Mesenteric fat pad (tissue), 1 donor: ENCODE results near the gene YJEFN3. TPM values are rescaled to one million over a fixed set of nuclear protein-coding genes. Genes with fewer than 3 reads are reported as not detected.

Experiments
- DNase-seq: peaks from one replicate; pipeline ENCODE4 v3.0.0-alpha.2; 2020; ENCODE audit warnings: low spot score
- total RNA-seq: library from RNA; stranded (reverse); fragmentation: NEBNext Ultra II Directional; extraction: Animal tissue kit (Norgen Biotek cat#: 25700); gene quantifications from one replicate; pipeline ENCODE4 v1.2.1, GENCODE V29; 2021
- donor health status: DM: yes; HTN: yes; CAD: no.

Gene YJEFN3
- total RNA-seq, 1 donor from 2014 or later, result 3.1 TPM

GRCh38 chr19:19495614-19496603 lies 32.8 kb upstream of the YJEFN3 start:
- DNase-seq, result no peak

DNA sequence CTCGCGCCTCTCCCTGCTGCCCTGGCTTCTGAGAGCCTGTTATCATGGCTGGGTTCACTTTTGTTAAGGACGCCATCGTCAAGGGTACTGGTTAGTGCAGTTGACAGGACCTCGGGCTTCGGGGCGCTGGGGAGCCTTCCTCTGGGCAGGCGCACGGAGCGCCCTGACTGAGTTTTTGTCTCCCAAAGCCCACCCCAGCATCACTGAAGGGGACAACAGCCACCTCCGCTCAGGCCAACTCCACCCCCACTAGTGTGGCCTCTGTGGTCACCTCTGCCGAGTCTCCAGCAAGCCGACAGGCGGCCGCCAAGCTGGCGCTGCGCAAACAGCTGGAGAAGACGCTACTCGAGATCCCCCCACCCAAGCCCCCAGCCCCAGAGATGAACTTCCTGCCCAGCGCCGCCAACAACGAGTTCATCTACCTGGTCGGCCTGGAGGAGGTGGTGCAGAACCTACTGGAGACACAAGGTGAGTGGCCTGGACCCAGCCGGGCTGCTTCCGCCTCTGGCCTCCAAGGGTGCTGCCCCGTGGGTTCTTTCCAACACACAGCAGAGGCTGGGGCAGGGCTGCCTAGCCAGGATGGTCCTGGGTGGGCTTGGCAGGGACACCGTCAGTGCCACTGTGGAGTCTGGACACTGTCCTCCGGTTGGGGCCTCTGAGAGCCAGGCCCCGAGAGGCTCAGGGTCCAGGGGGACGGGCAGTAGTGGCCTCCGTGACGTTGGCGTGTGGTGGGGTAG lies 30.3 kb upstream of the YJEFN3 start:
- no peak for DNase-seq

GRCh38 chr19:19499272-19499995 lies 29.3 kb upstream of the YJEFN3 start:
- no peak for DNase-seq

DNA sequence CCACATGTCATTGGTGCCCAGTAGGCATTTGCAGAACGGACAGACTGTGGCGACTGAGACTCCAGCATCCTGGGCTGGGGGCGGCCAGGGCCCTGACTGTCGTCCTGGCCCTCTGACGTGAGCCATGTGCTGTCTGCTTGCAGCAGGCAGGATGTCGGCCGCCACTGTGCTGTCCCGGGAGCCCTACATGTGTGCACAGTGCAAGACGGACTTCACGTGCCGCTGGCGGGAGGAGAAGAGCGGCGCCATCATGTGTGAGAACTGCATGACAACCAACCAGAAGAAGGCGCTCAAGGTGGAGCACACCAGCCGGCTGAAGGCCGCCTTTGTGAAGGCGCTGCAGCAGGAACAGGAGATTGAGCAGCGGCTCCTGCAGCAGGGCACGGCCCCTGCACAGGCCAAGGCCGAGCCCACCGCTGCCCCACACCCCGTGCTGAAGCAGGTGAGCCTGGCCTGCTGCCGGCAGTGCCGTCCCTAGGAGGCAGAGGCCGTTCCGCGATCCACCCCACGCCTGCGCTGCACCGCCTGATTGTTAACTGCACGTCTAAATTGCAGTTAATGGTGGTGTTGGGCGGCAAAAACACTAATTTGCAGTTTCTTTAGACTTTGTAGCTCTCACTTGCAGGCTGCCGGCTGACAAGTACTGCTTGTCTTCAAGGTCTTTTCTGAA lies 27.6 kb upstream of the YJEFN3 start:
- no peak for DNase-seq

- DNase-seq, result no peak
Measured at GRCh38 chr19:19501798-19502197, 26.9 kb upstream of the YJEFN3 start.

DNA sequence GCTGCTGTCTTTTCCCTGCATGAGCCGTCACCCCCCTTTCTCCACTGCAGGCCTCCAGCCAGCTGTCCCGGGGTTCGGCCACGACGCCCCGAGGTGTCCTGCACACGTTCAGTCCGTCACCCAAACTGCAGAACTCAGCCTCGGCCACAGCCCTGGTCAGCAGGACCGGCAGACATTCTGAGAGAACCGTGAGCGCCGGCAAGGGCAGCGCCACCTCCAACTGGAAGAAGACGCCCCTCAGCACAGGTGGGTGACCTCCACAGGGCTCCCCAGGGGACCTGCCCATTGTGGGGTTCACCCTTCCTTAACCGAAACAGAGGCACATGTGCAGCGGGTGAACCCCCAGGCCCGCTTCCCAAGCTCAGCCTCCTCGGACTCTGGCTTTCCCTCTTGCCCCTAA lies 26.4 kb upstream of the YJEFN3 start:
- no peak for DNase-seq

DNA sequence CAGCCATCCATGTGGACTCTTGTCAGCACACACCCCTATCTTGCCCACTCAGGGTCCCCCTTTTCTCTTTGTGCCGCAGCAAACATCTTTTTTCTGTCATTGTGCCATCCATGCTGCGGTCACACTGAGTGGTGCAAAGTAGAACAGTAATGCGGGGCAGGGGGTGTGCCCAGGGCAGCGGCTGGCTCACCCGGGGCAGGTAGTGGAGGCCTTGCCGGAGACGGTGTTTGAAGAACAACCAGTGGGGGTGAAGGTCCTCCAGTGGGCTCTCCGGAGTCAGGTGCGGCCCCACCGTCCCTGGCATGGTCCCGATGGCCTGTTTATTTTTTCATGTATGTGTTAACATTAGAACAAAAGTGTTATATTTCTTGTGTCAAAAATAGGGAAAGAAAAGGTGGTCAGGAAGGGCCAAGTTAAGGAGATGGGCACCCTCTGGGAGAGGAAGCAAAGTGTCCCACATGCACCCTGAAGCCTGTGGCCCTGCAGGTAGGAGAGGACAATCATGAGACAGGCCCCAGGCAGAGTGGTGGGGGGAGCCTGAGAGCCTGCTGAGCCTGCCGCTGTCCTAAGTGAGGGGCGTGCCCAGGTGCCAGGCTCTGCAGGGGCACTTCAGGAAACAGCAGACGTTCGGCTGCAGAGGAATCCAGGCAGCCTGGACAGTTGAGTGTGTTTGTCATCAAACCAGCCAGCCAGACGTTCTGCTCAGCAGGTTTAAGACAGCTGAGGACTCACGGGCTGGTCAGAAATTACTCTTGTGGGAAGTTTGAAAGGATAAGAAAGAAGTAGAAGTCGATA lies 25.7 kb upstream of the YJEFN3 start:
- DNase-seq, result no peak

GRCh38 chr19:19504754-19505668 lies 23.7 kb upstream of the YJEFN3 start:
- no peak for DNase-seq

DNA sequence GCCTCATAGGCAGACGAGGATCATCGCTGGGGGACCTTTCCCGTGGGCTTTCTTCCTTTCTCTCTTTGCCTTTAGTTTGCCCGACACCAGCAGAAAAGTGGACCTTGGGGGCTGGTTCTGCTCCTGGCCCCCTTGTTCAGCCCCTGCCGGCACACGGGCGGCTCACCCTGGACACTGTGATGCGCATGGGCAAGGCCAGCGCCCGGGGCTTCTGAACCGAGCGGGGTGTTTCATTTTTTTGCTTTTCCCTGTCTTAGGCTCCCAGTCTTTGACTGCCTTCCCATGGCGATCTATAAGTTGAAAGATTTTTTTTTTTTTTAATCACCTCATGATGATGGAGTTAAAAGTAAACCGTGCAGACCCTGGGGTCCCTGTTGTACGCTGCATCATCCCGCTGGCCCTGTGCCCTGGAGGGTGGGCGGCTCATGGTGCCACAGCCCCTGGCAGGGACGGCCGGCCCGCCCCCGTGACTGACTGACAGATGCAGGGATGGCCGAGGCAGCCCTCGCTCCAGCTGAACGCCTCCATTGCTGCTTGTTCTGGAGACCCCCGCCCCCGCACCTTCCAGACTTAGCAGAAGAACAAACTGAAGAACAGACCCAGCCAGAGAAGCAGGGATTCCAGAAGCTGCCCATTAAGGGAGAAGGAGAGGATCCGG lies 22.9 kb upstream of the YJEFN3 start:
- DNase-seq, result no peak

GRCh38 chr19:19506592-19506991 lies 22.1 kb upstream of the YJEFN3 start:
- no peak for DNase-seq

DNA sequence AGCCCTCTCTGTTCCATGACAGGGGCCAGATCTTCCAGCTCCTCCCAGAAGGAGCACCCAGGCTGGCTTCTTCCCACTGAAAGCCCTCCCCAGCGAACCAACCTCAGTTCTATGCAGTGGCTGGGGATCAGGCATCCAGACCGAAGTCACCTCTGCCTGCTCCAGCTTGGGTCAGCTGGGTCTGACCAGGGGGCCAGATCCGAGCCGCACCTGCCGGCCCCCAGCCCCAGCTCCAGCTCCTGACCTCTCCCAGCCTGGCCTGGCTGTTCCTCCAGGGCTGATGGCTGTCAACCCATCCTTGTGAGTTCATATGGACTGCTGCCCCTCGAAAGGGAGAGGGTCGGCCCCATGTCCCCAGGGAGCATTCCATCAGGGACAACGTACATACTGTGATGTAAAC lies 21.4 kb upstream of the YJEFN3 start:
- no peak for DNase-seq

DNA sequence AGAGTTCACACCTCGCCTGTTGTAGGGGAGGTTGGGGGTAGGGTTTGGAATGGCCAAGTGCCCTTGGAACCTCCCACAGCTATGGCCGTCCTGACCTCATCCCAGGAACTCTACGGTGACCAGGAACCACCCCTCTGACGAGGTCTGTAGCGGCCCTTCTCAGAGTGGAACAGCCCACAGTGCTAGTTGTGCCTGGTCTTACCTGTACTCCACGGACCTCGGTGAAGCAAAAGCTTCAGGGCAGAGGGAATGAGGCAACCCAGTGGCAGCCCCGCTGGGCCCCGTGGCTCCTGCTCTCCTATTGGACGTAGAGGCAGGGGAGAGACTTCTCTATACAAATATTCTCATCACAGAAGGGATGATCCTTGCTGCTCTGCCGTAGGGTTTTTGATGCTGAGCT lies 20.5 kb upstream of the YJEFN3 start:
- DNase-seq, result no peak

GRCh38 chr19:19510432-19510831 lies 18.3 kb upstream of the YJEFN3 start:
- no peak for DNase-seq

- no peak for DNase-seq
Measured at GRCh38 chr19:19513682-19514081, 15.0 kb upstream of the YJEFN3 start.

DNA sequence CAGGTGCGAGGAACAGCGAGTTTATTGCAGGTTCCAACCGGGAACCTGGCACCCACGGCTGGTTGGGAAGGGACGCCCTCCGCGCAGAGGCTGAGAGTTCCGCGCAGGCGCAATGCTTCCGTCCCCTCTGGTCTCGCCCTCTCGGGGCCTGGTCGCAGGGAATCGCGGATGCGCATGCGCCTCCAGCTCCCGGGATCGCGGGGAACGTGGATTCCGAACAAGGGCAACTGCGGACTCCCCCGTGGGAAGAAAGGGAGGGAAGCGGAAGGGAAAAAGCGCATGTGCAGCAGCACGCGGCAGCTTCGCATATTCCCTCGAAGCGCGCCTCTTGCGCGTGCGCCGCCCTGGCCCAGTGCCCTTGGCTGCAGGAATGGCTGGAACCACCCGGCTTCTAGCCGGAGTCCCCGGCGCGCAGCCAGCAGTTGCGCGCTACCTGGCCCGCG lies 14.5 kb upstream of the YJEFN3 start:
- DNase-seq, result no peak

GRCh38 chr19:19514881-19515641 lies 13.7 kb upstream of the YJEFN3 start, which contains the start of gene TSSK6:
TSSK6 (minus strand) TSS chr19:19515548; CDS start chr19:19515427, 121 bp downstream.
- no peak for DNase-seq

DNA sequence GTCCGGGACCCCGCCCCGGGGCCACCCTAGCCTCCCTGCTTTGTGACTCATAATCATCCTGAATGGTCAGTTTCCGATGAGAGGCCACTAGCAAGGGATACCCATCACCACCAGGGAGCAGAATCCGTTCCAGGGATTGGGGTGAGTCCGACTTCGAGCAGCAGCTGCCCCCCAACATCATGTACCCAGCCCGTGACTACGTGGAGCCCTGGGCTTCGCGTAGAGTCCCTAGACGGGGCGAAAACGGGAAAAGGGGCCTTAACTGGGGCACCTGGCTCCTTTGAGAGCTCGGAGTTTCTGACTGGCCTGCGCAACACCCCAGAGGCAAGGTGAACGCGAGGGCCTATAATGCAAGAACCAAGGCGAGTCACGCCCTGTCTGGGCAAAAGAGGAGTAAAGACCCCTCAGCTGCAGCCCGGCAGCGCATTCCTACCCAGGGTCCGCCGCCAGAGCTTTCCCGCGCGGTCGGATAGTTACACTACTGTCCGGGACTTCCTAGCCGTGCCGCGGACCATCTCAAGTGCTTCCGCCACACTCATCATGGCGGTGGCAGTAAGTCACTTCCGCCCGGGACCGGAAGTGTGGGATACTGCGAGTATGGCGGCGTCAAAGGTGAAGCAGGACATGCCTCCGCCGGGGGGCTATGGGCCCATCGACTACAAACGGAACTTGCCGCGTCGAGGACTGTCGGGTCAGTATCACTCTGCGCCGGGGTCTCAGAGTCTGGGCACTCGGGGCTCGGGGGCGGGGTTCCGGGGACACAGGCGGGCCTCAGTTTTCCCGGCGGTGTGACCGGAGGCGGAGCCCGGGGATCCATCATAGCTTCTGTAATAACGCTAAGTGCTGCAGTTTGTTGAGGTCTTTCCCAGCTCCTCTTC lies 12.8 kb upstream of the YJEFN3 start, which contains the start of gene NDUFA13:
NDUFA13 (plus strand) TSS at position 584 of the 878 bp plus-strand sequence; CDS start at position 598, 14 bp downstream.
- peak; percentile 98 for DNase-seq
